ENCODE measurements around the gene SELENOK. TPM values are rescaled to one million over a fixed set of nuclear protein-coding genes. Genes with fewer than 3 reads are reported as not detected.

Gene SELENOK
- total and polyA plus RNA-seq, 2 donors (not counting 1 experiment from before 2014, with no cell fraction given), result 27.5 to 56.1 TPM

- H3K4me3 ChIP-seq (ENCODE audit: control extremely low read depth in 1 of 5, extremely low read depth in 1 of 5, insufficient read depth in 1 of 5, low read depth in 2 of 5, low read length in 4 of 5), result no peak overlapping the region
- DNase-seq, result no peak
- TF ChIP-seq CTCF (IDR thresholded peaks at IDR 0.05) (no peak), EZH2 (IDR thresholded peaks at IDR 0.05; ENCODE audit: borderline replicate concordance, insufficient read depth, low read depth, low read length, poor library complexity, severe bottlenecking) (no peak)
- H4K20me1 ChIP-seq (ENCODE audit: control insufficient read depth, insufficient read depth, low read length, poor library complexity, severe bottlenecking), result no peaks in the 10 kb centered on the region
- no peak overlapping the region for H3K27ac ChIP-seq (ENCODE audit: low read length in 2 of 2)
- no peaks in the 10 kb centered on the region for H3K36me3 ChIP-seq (replicated peaks in 1 of 2; ENCODE audit: control extremely low read depth in 1 of 2, control insufficient read depth in 1 of 2, extremely low read depth in 1 of 2, insufficient read depth in 2 of 2, low read length in 1 of 2)
- no peak overlapping the region for H2AFZ ChIP-seq (ENCODE audit: insufficient read depth, low read depth, low read length, poor library complexity, severe bottlenecking)
- H3K9ac ChIP-seq (ENCODE audit: low read length), result no peak overlapping the region
- H3K9me3 Mint-ChIP-seq (ENCODE audit: insufficient read depth), result no peaks in the 10 kb centered on the region
- ChIA-PET CTCF (interaction anchor here (1.3 kb wide), 1 partner anchor 9 kb away, joined by 3 read pairs; no protein-coding TSS in a partner anchor), POLR2A (no interaction called here)
- peaks cover 0 to 29% (median 12%) of the 10 kb centered on the region in 4 experiments for H3K27me3 ChIP-seq (replicated peaks in 1 of 4; ENCODE audit: control extremely low read depth in 1 of 4, control insufficient read depth in 3 of 4, insufficient read depth in 4 of 4, low read length in 3 of 4)
- no peaks in the 10 kb centered on the region for H3K79me2 ChIP-seq (ENCODE audit: control insufficient read depth, insufficient read depth, low read length)
- peaks cover 47% of the 10 kb centered on the region for H3K27me3 Mint-ChIP-seq
- no peak overlapping the region for H3K4me2 ChIP-seq (replicated peaks; ENCODE audit: low read depth, low read length, poor library complexity, severe bottlenecking)
- H3K9me3 ChIP-seq (ENCODE audit: control extremely low read depth in 1 of 3, control insufficient read depth in 2 of 3, insufficient read depth in 1 of 3, low read length in 2 of 3), result peaks cover 0 to 1% (median 0%) of the 10 kb centered on the region in 3 donors
- no peak overlapping the region for H3K4me3 Mint-ChIP-seq
- no peaks in the 10 kb centered on the region for H3K4me1 ChIP-seq (ENCODE audit: control insufficient read depth in 2 of 2, insufficient read depth in 2 of 2, low read length in 2 of 2)
- no CpG with 5 or more reads among the region's 2 CpGs for WGBS (ENCODE audit: insufficient coverage)
- no peak overlapping the region for H3K27ac Mint-ChIP-seq
- intact Hi-C loops (cut with micrococcal nuclease), result no loop called here
- no peak for ATAC-seq (ENCODE audit: low read depth)
- H3K4me1 Mint-ChIP-seq, result no peaks in the 10 kb centered on the region
Measured at GRCh38 chr3:53899750-53900149, 8.1 kb upstream of the SELENOK start.

- H4K20me1 ChIP-seq (ENCODE audit: control insufficient read depth, insufficient read depth, low read length, poor library complexity, severe bottlenecking), result no peaks in the 10 kb centered on the region
- ATAC-seq (ENCODE audit: low read depth), result no peak
- H3K79me2 ChIP-seq (ENCODE audit: control insufficient read depth, insufficient read depth, low read length), result peaks cover 42% of the 10 kb centered on the region
- ChIA-PET CTCF (interaction anchor here (1.1 to 1.3 kb wide), 2 partner anchors 10 to 545 kb away, joined by 3 read pairs; partner anchors contain the start of genes ACTR8 and DCP1A), POLR2A (interaction anchor here (1.1 to 1.8 kb wide), 2 partner anchors 12 to 545 kb away, joined by 7 to 9 read pairs; partner anchors contain the start of gene DCP1A)
- Mint-ChIP-seq H3K9me3 (ENCODE audit: insufficient read depth) (peaks cover 5% of the 10 kb centered on the region), H3K27ac (peak overlapping the region; percentile 99), H3K27me3 (peaks cover 14% of the 10 kb centered on the region), H3K4me3 (peak overlapping the region; percentile 98), H3K4me1 (peaks cover 35% of the 10 kb centered on the region)
- no peak for TF ChIP-seq CTCF (IDR thresholded peaks at IDR 0.05)
- no peak for TF ChIP-seq EZH2 (IDR thresholded peaks at IDR 0.05; ENCODE audit: borderline replicate concordance, insufficient read depth, low read depth, low read length, poor library complexity, severe bottlenecking)
- H3K4me3 ChIP-seq (ENCODE audit: control extremely low read depth in 1 of 5, extremely low read depth in 1 of 5, insufficient read depth in 1 of 5, low read depth in 2 of 5, low read length in 4 of 5), result peak overlapping the region; percentile 54 to 88 (median 59)
- H3K9ac ChIP-seq (ENCODE audit: low read length), result peak overlapping the region; percentile 66
- H3K36me3 ChIP-seq (replicated peaks in 1 of 2; ENCODE audit: control extremely low read depth in 1 of 2, control insufficient read depth in 1 of 2, extremely low read depth in 1 of 2, insufficient read depth in 2 of 2, low read length in 1 of 2), result peaks cover 0 to 10% of the 10 kb centered on the region in 2 experiments
- H3K27ac ChIP-seq (ENCODE audit: low read length in 2 of 2), result peak overlapping the region; percentile 93 to 99
- peaks cover 0 to 1% (median 0%) of the 10 kb centered on the region in 3 donors for H3K9me3 ChIP-seq (ENCODE audit: control extremely low read depth in 1 of 3, control insufficient read depth in 2 of 3, insufficient read depth in 1 of 3, low read length in 2 of 3)
- no peak for DNase-seq
- H3K27me3 ChIP-seq (replicated peaks in 1 of 4; ENCODE audit: control extremely low read depth in 1 of 4, control insufficient read depth in 3 of 4, insufficient read depth in 4 of 4, low read length in 3 of 4), result peaks cover 0 to 12% (median 2%) of the 10 kb centered on the region in 4 experiments
- 69% methylated on average over 4 of the region's 4 CpGs for WGBS (ENCODE audit: insufficient coverage)
- H3K4me1 ChIP-seq (ENCODE audit: control insufficient read depth in 2 of 2, insufficient read depth in 2 of 2, low read length in 2 of 2), result peaks cover 20 to 25% of the 10 kb centered on the region in 2 donors
- intact Hi-C loops (cut with micrococcal nuclease), result no loop called here
- peak overlapping the region; percentile 70 for H2AFZ ChIP-seq (ENCODE audit: insufficient read depth, low read depth, low read length, poor library complexity, severe bottlenecking)
- peak overlapping the region; percentile 68 for H3K4me2 ChIP-seq (replicated peaks; ENCODE audit: low read depth, low read length, poor library complexity, severe bottlenecking)
Measured at GRCh38 chr3:53892286-53892637, 603 bp upstream of the SELENOK start.
